ENCODE measurements around the gene MEG3.

DNA sequence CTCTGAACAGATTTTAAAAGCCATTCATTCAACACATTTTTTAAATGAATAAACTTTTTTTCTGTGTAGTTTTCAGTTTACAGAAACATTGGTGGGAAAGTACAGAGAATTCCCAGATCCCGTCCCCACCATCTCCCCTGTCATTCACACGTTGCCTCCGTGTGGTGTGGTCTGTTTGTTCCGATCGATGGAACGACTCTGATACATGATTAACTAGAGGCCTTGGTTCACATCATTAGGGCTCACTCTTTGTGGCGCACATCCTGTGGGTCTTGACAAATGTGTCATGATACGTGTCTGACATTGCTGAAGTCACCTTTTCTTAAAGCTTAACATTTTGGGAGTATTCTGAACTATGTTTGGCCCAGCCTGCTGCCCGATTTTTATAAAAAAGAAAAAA lies 18.5 kb downstream of the MEG3 start:
- TF ChIP-seq, protein P1, sequence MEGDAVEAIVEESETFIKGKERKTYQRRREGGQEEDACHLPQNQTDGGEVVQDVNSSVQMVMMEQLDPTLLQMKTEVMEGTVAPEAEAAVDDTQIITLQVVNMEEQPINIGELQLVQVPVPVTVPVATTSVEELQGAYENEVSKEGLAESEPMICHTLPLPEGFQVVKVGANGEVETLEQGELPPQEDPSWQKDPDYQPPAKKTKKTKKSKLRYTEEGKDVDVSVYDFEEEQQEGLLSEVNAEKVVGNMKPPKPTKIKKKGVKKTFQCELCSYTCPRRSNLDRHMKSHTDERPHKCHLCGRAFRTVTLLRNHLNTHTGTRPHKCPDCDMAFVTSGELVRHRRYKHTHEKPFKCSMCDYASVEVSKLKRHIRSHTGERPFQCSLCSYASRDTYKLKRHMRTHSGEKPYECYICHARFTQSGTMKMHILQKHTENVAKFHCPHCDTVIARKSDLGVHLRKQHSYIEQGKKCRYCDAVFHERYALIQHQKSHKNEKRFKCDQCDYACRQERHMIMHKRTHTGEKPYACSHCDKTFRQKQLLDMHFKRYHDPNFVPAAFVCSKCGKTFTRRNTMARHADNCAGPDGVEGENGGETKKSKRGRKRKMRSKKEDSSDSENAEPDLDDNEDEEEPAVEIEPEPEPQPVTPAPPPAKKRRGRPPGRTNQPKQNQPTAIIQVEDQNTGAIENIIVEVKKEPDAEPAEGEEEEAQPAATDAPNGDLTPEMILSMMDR (conservative IDR thresholded peaks at IDR 0.05; ENCODE audit: low read depth in 2 of 2): no peak
- TF ChIP-seq EZH2phosphoT487 (IDR thresholded peaks at IDR 0.05; ENCODE audit: unreplicated experiment): no peak

All from GM23338 (cell line).